GDM1 (cell line): ENCODE results near the gene SLC16A10.
"Not testable (repeated sequence)": the region's sequence is repeated elsewhere in the genome, so short reads cannot be mapped to it uniquely, and the experiment has no call there.

Experiments
- DNase-seq: peaks from one replicate; lab custom pipeline; 2025; lab: John Stamatoyannopoulos, UW

Gene SLC16A10

DNA sequence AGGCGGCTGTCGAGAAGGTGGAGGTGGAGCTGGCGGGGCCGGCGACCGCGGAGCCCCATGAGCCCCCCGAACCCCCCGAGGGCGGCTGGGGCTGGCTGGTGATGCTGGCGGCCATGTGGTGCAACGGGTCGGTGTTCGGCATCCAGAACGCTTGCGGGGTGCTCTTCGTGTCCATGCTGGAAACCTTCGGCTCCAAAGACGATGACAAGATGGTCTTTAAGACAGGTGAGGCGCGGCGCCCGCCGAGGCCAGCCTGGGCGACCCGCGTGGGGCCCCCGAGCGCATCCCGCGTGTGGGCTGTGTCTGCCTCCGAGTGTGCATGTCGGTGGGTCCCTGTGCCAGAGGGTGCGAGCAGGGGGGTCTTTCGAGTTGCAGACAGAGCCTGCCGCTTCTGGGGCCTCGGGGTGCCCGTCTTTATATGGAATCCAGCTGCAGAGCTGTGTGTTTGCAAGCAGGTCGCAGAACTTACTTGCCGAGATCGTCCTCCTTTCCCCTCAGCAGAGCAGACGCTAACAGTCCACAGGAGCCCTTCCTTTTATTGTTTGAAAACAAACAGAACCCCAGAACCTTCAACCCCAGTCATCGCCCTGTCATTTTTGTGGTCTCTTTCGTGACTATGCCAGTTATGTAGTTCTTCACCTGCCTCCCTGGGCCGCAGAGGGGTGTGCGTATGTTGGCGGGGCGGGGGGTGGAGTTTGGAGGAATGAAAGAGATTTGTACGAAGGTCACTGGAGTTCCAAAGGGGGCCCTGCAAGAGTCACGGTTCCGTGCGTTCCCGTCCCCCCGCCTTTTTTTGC, 766 bp downstream of the SLC16A10 start:
- no peak for DNase-seq

DNA sequence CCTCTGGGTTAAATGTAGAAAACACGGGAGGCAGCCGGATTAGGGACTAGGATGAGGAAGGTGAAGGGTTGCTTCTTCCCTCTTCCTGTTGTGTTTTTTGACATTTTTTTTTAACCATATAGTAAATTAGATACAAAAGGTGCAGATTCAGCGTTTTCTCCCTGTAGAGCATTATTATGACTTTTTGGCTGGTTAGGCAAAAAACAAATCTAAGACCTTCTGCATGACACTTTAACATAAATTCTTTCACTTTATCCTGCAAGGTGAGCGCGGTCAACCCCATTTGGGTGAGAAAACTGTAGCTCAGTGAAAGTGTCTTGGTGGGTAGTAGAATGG, 1.3 kb downstream of the SLC16A10 start:
- DNase-seq, result no peak

DNA sequence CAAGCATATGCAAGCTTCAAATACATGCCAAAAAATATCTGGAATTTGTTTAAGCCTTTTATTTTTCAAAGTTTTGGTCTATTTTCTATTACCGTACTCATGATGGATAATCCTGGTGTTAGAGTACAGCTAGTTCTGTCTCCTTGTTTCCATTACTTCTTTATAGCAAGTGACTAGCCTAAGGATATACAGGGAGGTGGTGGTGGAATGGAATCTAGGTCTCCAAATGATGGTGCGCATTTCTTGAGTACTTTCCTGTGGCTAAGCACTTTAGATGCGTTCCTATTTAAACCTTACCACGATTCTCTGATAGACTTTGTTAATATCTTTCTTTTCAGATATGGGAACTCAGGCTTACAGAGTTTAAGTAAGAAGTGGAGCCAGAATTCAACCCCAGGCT, 3.5 kb downstream of the SLC16A10 start:
- no peak for DNase-seq

DNA sequence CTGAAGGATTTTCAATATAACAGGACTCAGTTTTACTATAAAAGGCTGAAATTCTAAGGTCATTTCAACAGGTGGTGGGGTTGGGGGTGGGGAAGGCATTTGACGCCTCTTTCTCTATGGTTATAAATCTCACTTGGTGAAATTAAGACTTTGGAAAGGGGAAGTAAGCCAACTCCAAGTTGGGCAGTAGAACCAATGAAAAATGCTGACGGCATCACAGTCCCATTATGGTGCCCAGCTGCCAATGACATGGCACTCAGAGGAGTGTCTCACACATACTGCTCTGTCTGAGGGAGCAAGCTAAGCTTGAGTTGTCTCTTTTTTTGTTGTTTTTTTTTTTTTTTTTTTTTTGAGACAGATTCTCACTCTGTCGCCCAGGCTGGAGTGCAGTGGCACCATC, 4.7 kb downstream of the SLC16A10 start:
- DNase-seq, result no peak

DNA sequence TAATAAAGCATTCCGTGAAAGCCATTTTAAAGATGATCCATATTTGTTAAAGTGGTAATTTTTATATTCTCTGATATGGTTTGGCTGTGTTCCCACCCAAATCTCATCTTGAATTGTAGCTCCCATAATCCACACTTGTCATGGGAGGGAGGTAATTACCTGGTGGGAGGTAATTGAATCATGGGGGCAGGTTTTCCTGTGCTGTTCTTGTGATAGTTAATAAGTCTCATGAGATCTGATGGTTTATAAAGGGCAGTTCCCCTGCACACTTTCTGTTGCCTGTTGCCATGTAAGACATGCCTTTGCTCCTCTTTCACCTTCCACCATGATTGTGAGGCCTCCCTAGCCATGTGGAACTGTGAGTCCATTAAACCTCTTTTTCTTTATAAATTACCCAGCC, 8.2 kb downstream of the SLC16A10 start:
- DNase-seq, result not testable (repeated sequence)

DNA sequence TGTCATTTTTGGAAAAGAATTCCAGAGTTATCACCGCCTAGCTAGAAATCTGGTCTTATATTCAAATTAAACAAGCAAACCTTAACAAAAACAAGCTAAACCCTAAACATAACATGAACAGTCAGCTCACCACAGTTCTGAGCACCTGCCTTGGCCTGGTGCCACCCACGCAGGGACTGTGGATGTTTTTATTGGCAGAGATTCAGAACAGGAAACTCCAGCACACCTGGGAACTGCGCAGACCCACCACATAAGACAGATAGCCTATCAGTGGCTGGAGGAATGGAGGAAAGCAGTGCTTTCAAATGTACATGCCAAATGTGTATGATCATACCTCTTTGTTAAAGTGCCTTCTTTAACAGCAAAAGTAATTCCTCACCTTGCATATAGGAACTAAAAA, 8.9 kb downstream of the SLC16A10 start:
- DNase-seq, result no peak

DNA sequence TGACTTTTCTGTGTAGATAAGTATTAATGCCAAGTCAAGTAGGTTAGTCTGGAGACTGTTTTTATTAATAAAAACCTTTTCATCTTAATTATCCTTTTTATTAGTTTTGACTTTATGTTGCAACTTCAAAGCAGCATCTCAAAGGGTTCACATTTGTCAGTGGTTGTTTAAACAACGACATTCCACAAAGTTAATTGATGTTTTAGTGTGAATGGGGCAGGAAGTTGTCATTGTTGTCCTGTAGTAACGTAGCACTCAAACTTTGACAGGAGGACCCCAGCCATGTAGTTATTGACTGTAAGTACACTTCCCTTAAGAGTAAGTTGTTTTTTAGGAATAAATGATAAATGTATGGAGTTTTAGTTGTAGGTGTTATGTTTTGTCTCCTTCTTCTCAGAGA, 11.3 kb downstream of the SLC16A10 start:
- DNase-seq, result no peak

DNA sequence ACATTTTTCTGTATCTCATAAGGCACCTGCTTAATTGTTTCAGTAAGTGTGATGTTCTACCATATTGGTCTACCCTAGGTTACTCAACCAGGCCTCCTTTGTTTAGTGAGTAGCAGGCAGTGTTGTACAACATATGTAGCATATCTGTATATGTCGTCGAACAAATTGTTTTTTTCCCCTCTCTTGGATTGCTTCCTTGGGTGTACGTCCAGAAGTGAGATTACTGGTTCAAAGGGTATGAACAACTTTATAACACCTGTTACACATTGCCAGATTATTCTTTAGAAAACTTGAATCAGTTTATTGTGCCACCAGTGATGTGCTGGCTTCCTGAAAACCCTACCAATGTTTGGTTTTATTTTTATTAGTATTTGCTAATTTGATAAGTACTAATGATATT, 14.7 kb downstream of the SLC16A10 start:
- no peak for DNase-seq

DNA sequence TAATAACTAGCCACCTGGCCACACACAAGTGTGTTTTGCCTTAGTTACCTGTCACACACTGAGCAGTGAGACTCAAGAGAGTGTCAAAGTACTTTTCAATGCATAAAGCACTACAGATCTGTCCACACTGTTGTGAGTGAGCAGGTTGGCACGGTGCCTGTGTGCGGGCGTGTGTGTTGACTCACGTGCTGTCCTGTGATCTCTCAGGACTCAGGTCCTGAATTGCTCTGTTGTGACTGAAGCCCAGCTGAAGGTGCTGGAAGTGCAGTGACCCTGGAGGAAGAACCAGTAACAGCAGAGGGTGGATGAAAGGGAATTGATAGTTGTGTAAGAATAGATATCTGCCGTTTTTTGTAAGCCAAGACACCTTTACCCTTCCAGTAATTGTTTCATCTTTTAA, 18.3 kb downstream of the SLC16A10 start:
- DNase-seq, result no peak

DNA sequence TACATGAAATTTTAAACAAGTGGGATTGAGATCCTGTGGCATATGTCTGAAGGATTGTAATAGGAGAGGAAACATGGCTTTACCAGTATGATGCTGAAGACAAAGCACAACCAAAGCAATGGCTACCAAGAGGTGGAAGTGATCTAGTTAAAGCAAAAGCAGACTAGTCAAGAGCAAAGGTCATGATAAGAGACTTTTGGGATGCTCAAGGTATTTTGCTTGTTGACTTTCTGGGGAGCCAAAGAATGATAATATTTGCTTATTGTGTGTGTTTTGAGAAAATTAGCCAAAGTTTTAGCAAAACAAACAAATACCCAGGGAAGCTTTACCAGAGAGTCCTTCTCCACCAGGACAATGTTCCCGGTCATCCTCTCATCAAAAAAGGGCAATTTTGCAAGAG, 20.3 kb downstream of the SLC16A10 start:
- DNase-seq, result no peak

DNA sequence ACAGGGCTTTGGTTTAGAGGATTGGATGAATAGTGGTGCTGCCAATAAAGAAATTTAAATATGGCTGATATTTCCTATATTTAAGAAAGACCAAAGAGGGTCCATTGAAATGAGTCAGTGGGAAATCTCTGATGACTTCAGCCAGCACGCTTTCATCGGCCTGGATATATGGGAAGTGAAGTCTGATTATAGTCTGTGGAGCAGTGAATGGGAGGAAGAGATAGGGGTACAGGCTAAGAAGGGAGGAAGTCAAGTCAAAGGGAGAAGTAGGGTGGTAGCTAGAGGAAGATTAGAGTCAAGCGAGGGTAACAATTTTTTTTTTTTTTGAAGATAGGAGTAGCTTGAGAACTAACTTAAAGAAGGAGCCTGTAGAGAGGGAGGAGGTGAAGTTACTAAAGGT, 22.7 kb downstream of the SLC16A10 start:
- DNase-seq, result peak; percentile 57

DNA sequence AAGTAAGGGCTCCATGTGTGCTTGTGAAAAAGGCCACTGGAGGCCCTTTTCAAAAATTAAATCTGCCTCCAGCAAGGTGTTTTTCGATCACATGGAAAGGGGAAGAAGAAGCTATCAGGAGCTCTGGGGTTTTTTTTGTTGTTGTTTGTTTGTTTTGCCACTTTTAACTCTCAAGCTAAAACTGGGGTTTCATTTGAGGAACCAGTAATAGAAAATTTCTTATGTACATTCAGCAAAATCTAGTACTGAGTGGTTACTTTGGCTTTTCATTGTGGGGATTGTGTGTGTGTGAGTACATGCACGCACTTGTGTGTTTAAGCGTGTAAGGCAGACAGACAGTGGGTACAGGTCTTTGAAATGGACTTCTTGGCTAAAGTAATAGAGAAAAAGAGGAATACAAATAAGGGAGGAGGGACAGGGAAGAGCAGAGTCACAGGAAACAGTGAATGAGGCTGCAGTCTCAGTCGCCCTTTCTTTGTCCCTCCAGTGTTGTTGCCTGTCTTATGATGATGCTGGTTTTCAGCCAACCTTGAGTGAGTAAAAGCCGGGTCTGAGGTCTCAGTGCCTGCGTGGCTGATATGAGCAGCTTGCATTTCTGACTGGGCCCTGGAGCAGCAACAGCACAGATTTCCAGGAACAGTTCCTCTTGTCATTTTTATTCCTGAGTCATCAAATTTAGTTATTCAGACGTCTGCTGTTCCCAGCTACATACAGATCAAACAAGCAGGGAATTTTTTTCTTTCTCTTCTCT, 26.2 kb downstream of the SLC16A10 start:
- DNase-seq, result no peak

DNA sequence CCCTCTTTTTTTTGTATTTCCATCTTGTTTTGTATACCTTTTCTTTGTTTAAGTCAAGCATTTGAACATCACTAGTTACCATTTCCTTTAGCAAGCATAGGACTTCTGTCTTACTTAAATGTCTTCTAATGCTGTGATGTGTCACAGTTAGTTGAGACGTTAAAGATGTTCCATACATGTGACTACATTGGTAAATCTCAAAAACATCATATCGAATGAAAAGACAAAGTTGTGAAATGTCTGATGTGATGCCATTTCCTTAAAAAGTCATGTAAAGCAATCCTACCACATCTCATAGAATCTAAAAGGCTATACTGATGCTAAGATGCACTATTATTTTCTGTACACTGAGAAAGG, 26.8 kb downstream of the SLC16A10 start:
- no peak for DNase-seq

DNA sequence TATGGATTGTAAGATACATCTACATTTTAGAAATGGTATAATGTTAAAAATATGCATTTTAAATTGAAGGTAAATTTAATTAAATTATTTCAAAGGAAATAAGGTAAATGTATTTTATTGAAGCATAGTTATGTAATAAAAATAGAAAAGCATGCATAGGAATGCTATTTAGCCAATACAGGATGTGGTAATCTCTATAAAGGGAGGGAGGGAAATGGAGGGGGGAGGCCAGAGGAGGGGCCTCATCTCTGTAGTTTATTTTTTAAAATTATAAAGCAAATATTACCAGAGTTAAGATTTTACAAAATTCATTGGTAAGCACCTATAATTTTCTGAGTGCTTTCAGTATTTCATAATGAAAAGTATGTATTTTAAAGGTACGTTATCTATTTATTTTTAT, 27.2 kb downstream of the SLC16A10 start:
- DNase-seq, result no peak

DNA sequence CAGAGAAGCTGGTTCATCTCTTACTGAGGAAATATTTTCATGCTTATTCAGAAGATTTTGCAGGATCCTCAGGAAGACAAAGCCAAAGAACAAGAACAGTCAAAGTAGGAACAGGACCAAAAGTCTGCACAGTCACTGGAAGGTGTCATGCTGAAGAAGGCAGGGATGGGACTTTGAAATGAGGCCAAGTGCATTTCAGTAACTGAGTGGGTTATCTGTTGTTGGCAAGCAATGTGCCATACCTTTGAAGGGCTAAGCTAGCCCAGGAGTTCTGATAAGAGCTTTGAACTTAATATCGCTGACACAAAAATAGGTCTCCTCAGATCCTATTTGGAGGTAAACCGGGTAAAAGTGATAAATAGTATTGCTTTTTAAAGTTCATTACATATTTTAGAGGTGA, 31.5 kb downstream of the SLC16A10 start:
- DNase-seq, result no peak

DNA sequence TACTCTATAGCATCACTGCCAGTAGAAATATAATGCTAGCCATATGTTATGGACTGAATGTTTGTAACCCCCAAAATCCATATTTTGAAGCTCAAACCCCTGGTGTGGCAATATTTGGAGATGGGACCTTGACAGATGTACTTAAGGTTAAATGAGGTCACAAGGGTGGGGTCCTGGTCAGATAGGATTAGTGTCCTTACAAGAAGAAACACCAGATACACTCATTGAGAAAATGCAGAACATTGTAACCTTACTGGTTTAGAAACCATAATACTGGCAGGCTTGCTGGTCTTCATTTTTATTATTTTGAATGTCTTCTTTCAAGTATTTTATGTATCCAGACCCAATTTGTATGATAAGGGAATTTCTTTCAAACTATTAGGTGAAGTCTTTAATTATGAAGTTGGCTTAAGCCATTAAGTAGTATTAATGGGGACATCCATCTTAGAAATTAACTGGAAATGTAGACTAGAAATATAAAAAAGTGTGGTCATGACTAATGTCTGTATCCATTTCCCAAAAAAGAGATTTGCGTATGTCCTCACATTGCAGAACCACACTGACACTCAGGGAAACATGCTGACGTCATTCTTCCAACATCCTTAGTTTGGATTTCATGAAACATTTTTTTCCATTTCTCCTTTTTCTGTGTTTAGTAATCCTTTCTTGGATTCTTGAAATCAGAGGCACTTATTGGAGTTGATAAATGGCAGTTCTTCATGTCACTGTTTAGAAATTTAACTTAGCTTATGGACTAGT, 32.4 kb downstream of the SLC16A10 start:
- DNase-seq, result no peak

DNA sequence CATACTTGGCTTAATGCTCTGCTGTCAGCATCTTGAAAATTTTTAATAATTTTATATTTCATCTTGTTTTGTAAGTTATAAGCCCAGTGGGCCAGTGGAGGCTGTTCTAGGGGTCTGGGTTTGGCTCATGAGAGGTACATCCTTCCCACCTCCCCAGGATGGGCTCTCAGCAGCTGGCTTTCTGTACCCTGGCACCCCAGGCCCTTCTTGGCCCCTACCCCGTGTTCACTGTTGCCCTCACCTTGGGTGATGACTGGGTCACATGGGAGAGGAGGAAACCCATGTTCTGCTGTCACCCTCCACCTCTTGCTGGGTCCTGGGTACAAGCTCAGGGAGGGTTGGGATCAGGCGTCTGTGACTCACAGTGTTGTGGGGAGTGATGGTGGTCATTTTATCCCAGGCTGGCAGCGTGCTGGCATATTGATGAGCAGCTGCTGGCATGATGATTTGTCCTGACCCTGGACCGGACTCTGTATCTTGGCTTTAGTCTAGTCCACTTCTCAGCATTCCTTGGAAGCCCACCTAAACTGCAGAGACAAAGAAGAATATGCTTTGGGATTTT, 34.6 kb downstream of the SLC16A10 start:
- DNase-seq, result no peak

DNA sequence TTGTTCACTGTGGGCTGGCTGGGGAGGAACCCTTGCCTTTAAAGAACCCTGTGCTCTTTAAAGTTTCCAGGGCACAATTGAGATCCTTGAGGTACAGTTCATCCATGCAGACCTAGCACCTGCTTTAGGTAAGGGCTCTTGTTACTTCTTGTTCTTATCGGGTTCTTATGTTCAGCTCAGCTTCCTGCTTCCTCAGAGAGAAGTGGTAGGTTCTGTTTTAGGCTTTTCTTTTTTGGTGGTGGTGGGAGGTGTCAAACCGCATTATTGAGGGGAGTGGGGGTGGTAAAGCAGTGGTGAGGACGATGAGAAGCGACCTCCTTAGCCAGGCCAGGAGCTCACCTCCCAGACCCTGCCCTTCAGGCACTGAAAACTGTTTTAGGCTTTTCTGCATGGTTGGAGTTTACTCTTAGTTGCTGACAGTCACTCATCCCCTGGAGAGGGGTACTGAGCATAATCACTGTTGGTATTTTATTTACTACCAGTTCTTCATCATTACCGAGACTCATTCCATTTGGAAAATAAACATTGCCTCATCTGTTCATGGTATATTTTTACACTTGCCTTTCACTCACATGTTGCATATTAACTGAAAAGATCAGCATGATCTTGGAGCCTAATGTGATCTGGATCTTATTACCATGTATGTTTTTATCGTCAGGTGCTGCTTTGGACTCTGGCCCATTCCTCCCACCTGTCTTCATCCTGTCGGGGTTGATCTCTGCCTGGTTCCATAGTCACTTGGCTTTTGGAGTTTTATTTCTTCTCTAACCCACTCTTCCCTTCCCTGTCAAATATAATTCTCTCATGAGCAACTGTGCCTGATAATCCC, 35.4 kb downstream of the SLC16A10 start:
- DNase-seq, result peak; percentile 20

DNA sequence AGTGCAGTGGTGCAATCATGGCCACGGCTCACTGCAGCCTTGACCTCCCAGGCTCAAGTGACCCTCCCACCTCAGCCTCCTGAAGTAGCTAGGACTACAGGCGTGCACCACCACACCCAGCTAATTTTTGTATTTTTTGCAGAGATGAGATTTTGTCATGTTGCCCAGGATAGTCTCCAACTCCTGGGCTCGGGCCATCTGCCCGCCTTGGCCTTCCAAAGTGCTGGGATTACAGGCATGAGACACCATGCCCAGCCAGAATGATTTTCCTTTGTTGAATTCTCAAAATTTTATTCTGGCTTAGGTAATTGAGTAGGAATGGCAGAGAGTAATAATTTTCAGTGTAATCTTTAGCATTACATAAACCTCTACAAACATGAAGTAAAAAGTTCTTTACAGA, 37.1 kb downstream of the SLC16A10 start:
- DNase-seq, result no peak

DNA sequence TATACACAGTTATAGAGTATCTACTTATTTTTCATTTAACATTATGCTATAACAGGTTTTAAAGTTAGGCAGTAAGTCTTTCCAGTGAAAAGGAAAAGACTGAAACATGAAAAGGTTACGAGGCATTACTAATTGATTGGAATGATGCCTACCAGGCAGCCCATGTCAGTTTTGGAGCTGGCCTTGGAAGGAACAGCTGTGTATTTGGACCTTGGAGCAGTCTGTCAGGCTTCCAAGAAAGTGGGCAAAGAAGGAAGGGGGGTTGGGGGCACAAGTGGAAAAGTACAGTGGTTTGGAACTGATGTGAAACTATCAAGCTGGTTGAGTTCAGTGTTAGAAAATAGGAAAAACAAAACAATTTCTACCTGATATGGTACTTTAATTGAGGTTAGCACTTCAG, 41.7 kb downstream of the SLC16A10 start:
- no peak for DNase-seq

DNA sequence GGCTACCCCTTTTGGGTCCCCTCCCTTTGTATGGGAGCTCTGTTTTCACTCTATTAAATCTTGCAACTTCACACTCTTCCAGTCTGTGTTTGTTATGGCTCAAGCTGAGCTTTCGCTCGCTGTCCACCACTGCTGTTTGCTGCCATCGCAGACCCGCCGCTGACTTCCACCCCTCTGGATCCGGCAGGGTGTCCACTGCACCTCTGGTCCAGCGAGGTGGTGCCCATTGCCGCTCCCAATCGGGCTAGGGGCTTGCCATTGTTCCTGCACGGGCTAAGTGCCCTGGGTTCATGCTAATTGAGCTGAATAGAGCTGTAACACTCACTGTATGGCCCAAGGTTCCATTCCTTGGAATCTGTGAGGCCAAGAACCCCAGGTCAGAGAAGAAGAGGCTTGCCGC, 43.7 kb downstream of the SLC16A10 start:
- not testable (repeated sequence) for DNase-seq

DNA sequence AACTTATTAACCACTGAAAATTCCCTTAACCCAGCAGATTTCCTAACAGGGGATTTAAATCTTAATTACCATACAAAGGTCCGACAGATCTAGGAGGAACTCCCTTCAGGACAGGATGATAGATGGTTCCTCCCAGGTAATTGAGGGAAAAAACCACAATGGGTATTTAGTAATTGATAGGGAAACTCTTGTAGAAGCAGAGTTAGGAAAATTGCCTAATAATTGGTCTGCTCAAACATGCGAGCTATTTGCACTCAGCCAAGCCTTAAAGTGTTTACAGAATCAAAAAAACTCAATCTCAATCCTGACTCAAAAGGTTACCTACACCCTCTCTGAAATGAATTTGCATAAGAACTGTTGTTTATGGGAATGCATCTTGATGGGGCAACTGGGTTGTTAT, 45.4 kb downstream of the SLC16A10 start:
- not testable (repeated sequence) for DNase-seq
